ENCODE results near the gene DUSP16.
"Not testable (repeated sequence)": the region's sequence is repeated elsewhere in the genome, so short reads cannot be mapped to it uniquely, and the experiment has no call there.

- not testable (repeated sequence) for TF ChIP-seq CTCF (IDR thresholded peaks at IDR 0.05; ENCODE audit: borderline replicate concordance, extremely low read depth, low read length, poor library complexity, severe bottlenecking); EZH2 (IDR thresholded peaks at IDR 0.05; ENCODE audit: borderline replicate concordance, low read depth, low read length, severe bottlenecking)
Measured at GRCh38 chr12:12596598-12596997, 33.9 kb upstream of the DUSP16 start.
